Endothelial cell of umbilical vein (primary cell): ENCODE measurements around the gene AQP1. TPM values are rescaled to one million over a fixed set of nuclear protein-coding genes. Genes with fewer than 3 reads are reported as not detected.

ENCODE experiments used
- BruUV-seq: library from RNA; stranded (reverse); fragments of 400-500 nt; replicated peaks from 2 replicates; lab custom pipeline; 2021; lab: Mats Ljungman, UMichigan
- CTCF ChIA-PET: fragments of 300-600, 350-600 bp; sonication (Branson Sonifier 250); formaldehyde crosslinking; loops from one replicate; lab custom pipeline; 2021; ENCODE audit warnings: antibody characterized with exemption, inconsistent platforms; lab: Charles Lee
- POLR2A ChIA-PET: fragments of 300-600, 350-600 bp; sonication (Branson Sonifier 250); formaldehyde crosslinking; loops from one replicate; lab custom pipeline; 2021; ENCODE audit warnings: antibody characterized with exemption, inconsistent platforms; lab: Charles Lee
- DNase-seq: peaks from one replicate; pipeline ENCODE4 v3.0.0-alpha.2; 2011; ENCODE audit warnings: low read depth, low spot score
- FAIRE-seq: peaks from 2 replicates; lab custom pipeline; 2011; peaks lifted over from hg19 to GRCh38; lab: Jason Lieb, UNC
- H2AFZ ChIP-seq: 2 replicates; pipeline ENCODE4 v1.6.0; 2012; ENCODE audit warnings: low read depth, low read length, control low read depth, inconsistent platforms
- H3K27ac ChIP-seq: 2 replicates; pipeline ENCODE4 v1.5.1; 2011; ENCODE audit warnings: low read depth, mild to moderate bottlenecking, control low read depth, low read length, moderate library complexity; ENCODE audit not compliant: insufficient read depth
- H3K27me3 ChIP-seq, 2 experiments: 2 replicates each; pipeline versions ENCODE4 v1.6.0 to v1.6.1; 2011; ENCODE audit warnings: low read length in 2 of 2, mixed read lengths in 1 of 2; ENCODE audit not compliant: control insufficient read depth in 2 of 2, insufficient read depth in 2 of 2
- H3K36me3 ChIP-seq, 2 experiments: 2 replicates in 1 of 2; 3 replicates in 1 of 2; pipeline ENCODE4 v1.5.1; 2011; ENCODE audit warnings: low read length in 2 of 2, mild to moderate bottlenecking in 1 of 2, moderate library complexity in 1 of 2; ENCODE audit not compliant: control insufficient read depth in 2 of 2, insufficient read depth in 2 of 2; ENCODE audit errors: extremely low read depth in 1 of 2
- H3K4me1 ChIP-seq: 3 replicates; pipeline ENCODE4 v1.5.1; 2011; ENCODE audit warnings: mild to moderate bottlenecking, low read length; ENCODE audit not compliant: control insufficient read depth, insufficient read depth; ENCODE audit errors: extremely low read depth
- H3K4me2 ChIP-seq: 2 replicates; pipeline ENCODE4 v1.6.1; 2011; ENCODE audit warnings: low read length, control low read depth, mixed read lengths; ENCODE audit not compliant: insufficient read depth
- H3K4me3 ChIP-seq, 3 experiments: fragments of 200-600 bp in 1 of 3; sonication (generic), shearing (Covaris generic) in 1 of 3; replicated peaks in 1 of 3; 2 replicates each; pipeline ENCODE4 v1.5.1; 2011 to 2016; ENCODE audit warnings: control low read depth in 3 of 3, low read length in 3 of 3, mild to moderate bottlenecking in 2 of 3, inconsistent platforms in 1 of 3, low read depth in 1 of 3, moderate library complexity in 1 of 3; ENCODE audit not compliant: insufficient read depth in 1 of 3
- H3K79me2 ChIP-seq: 2 replicates; pipeline ENCODE4 v1.6.0; 2012; ENCODE audit warnings: low read length, inconsistent platforms; ENCODE audit not compliant: control insufficient read depth, insufficient read depth
- H3K9ac ChIP-seq: replicated peaks from 2 replicates; pipeline ENCODE3; 2011; ENCODE audit warnings: low read length, control low read depth; ENCODE audit not compliant: insufficient read depth; ENCODE audit errors: extremely low read depth
- H3K9me1 ChIP-seq: replicated peaks from 3 replicates; pipeline ENCODE4 v1.6.0; 2011; ENCODE audit warnings: mild to moderate bottlenecking, low read length; ENCODE audit not compliant: control insufficient read depth, insufficient read depth; ENCODE audit errors: extremely low read depth
- H3K9me3 ChIP-seq: replicated peaks from 2 replicates; pipeline ENCODE4 v1.5.1; 2012; ENCODE audit warnings: low read length, inconsistent platforms; ENCODE audit not compliant: control insufficient read depth, insufficient read depth
- H4K20me1 ChIP-seq: replicated peaks from 2 replicates; pipeline ENCODE3; 2011; ENCODE audit warnings: mild to moderate bottlenecking, low read length; ENCODE audit not compliant: control insufficient read depth, insufficient read depth; ENCODE audit errors: extremely low read depth
- CTCF ChIP-seq, 2 donors: IDR thresholded peaks; 1 replicate in 1 of 2; 2 replicates in 1 of 2; pipeline ENCODE4 v1.5.1; 2011; ENCODE audit warnings: low read length in 2 of 2, mild to moderate bottlenecking in 2 of 2, moderate library complexity in 2 of 2, control low read depth in 1 of 2, inconsistent platforms in 1 of 2, low read depth in 1 of 2; ENCODE audit not compliant: insufficient read depth in 1 of 2; ENCODE audit errors: extremely low read depth in 1 of 2
- JUN ChIP-seq: IDR thresholded peaks from 2 replicates; pipeline ENCODE4 v1.6.1; 2011; ENCODE audit warnings: borderline replicate concordance, low read depth; ENCODE audit not compliant: insufficient read length, insufficient read depth
- dilution Hi-C: fragments of 300-500 bp; cut with MboI; formaldehyde crosslinking; loops from one replicate; pipeline ENCODE4 v1.15.0; 2019; ENCODE audit warnings: low sequenced_read_pairs; ENCODE audit not compliant: extremely low pct_ligation_motif_present
- intact Hi-C: fragments of 100-400 bp; cut with micrococcal nuclease; formaldehyde crosslinking; loops from one replicate; pipeline ENCODE4 v1.10.0; 2022
- polyA plus RNA-seq, 4 experiments: library from polyadenylated mRNA; depleted of rRNA in 3 of 4; stranded (reverse) in 3 of 4; unstranded in 1 of 4; fragments of >200 nt; gene quantifications; 2 replicates each; pipeline versions ENCODE4 v1.2.1 to v1.2.3, GENCODE V29; 2011 to 2012; ENCODE audit warnings: missing spikeins in 1 of 4
- total RNA-seq: library from RNA; stranded (reverse); gene quantifications from 2 replicates; pipeline ENCODE4 v1.2.3, GENCODE V29; 2021

AQP1 gene
- total and polyA plus RNA-seq, 2 donors (not counting 3 experiments of a cell fraction or from before 2014, with no cell fraction given): 11.7 to 15.9 TPM

GRCh38 chr7:30894866-30895605 lies 16.6 kb upstream of the AQP1 start:
- FAIRE-seq (no peak), DNase-seq (no peak)
- dilution Hi-C loops: no loop called here

More at GRCh38 chr7:30894866-30895605, 16.6 kb upstream of the AQP1 start:
- H3K36me3 ChIP-seq: no peaks in the 10 kb centered on the region
- CTCF ChIA-PET: interaction anchor here (0.7 to 2.7 kb wide), 4 partner anchors 44 to 91 kb away, joined by 3 to 10 read pairs (median 4); no protein-coding TSS in a partner anchor
- no peak overlapping the region for H3K9ac ChIP-seq
- H3K4me1 ChIP-seq: peaks cover 23% of the 10 kb centered on the region
- H3K9me1 ChIP-seq: no peaks in the 10 kb centered on the region
- intact Hi-C loops: no loop called here
- POLR2A ChIA-PET: no interaction called here
- BruUV-seq: no TSS peak
- peak in 1 of 2 donors; percentile 40 for TF ChIP-seq CTCF (IDR thresholded peaks at IDR 0.05; ENCODE audit: extremely low read depth in 1 of 2, insufficient read depth in 1 of 2, low read depth in 1 of 2, low read length in 2 of 2)
- no peak for TF ChIP-seq JUN
- H3K27me3 ChIP-seq: peaks cover 16 to 17% of the 10 kb centered on the region in 2 experiments
- H4K20me1 ChIP-seq: no peaks in the 10 kb centered on the region
- H3K4me3 ChIP-seq: no peak overlapping the region
- no peak overlapping the region for H2AFZ ChIP-seq
- H3K79me2 ChIP-seq: no peaks in the 10 kb centered on the region
- no peaks in the 10 kb centered on the region for H3K9me3 ChIP-seq
- H3K27ac ChIP-seq: no peak overlapping the region
- H3K4me2 ChIP-seq: no peak overlapping the region
